Fibroblast of lung (primary cell): ENCODE results near the gene VCP.

ENCODE experiments used
- EZH2 ChIP-seq: IDR thresholded peaks from 2 replicates; pipeline ENCODE4 v1.5.1; 2012; ENCODE audit warnings: low read length, control low read depth, mild to moderate bottlenecking; ENCODE audit errors: missing control alignments
- TF ChIP-seq, protein P1 (sequence below), 2 donors: IDR thresholded peaks in 1 of 2; conservative IDR thresholded peaks in 1 of 2; 1 replicate in 1 of 2; 2 replicates in 1 of 2; pipeline ENCODE4 v1.5.1; 2011 to 2012; ENCODE audit warnings: low read length in 2 of 2, control low read depth in 1 of 2, inconsistent platforms in 1 of 2, low read depth in 1 of 2, mild to moderate bottlenecking in 1 of 2

DNA sequence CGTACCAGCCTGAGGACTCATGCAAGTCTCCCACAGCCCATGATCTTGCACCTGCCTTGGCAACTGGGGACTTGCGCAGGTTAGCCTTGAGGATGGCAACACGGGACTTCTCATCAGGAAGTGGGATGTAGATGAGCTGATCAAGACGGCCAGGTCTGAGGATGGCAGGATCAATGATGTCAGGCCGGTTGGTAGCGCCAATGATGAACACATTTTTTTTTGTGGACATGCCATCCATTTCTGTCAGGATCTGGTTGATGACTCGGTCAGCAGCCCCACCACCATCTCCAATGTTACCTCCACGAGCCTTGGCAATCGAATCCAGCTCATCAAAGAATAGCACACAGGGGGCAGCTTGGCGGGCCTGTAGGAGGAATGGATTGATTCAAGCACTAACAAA, 13.0 kb downstream of the VCP start:
- TF ChIP-seq, protein P1, sequence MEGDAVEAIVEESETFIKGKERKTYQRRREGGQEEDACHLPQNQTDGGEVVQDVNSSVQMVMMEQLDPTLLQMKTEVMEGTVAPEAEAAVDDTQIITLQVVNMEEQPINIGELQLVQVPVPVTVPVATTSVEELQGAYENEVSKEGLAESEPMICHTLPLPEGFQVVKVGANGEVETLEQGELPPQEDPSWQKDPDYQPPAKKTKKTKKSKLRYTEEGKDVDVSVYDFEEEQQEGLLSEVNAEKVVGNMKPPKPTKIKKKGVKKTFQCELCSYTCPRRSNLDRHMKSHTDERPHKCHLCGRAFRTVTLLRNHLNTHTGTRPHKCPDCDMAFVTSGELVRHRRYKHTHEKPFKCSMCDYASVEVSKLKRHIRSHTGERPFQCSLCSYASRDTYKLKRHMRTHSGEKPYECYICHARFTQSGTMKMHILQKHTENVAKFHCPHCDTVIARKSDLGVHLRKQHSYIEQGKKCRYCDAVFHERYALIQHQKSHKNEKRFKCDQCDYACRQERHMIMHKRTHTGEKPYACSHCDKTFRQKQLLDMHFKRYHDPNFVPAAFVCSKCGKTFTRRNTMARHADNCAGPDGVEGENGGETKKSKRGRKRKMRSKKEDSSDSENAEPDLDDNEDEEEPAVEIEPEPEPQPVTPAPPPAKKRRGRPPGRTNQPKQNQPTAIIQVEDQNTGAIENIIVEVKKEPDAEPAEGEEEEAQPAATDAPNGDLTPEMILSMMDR (conservative IDR thresholded peaks at IDR 0.05 in 1 of 2, IDR thresholded peaks at IDR 0.05 in 1 of 2; ENCODE audit: low read depth in 1 of 2, low read length in 2 of 2), result no peak
- no peak for TF ChIP-seq EZH2
